Measurements from ENCODE around the gene GALNT9. TPM values are rescaled to one million over a fixed set of nuclear protein-coding genes. Genes with fewer than 3 reads are reported as not detected.

Gene GALNT9
- total RNA-seq, 4 donors from 2014 or later = 0.17 to 0.58 (median 0.46) TPM

- peaks cover 0 to 54% (median 0%) of the 10 kb centered on the region in 4 donors for H3K27me3 ChIP-seq
- no peaks in the 10 kb centered on the region for H3K4me1 ChIP-seq
- H3K4me3 ChIP-seq = no peak overlapping the region
- 79% methylated on average over 22 of the region's 22 CpGs for WGBS
- H3K36me3 ChIP-seq = no peaks in the 10 kb centered on the region
- peaks cover 0 to 4% (median 0%) of the 10 kb centered on the region in 4 donors for H3K9me3 ChIP-seq
- H3K27ac ChIP-seq (replicated peaks in 1 of 4) = no peak overlapping the region
- intact Hi-C loops (cut with DNase I) = no loop called here
- TF ChIP-seq POLR2AphosphoS5 (IDR thresholded peaks at IDR 0.05) (no peak), CTCF (IDR thresholded peaks at IDR 0.05) (no peak), POLR2A (IDR thresholded peaks at IDR 0.05; ENCODE audit: low read depth) (no peak), EP300 (IDR thresholded peaks at IDR 0.05) (no peak)
- DNase-seq (ENCODE audit: extremely low spot score) = no peak
Measured at GRCh38 chr12:132214891-132215290, 114.5 kb downstream of the GALNT9 start.

- TF ChIP-seq POLR2AphosphoS5 (IDR thresholded peaks at IDR 0.05) (no peak), EP300 (IDR thresholded peaks at IDR 0.05) (no peak), POLR2A (IDR thresholded peaks at IDR 0.05; ENCODE audit: low read depth) (no peak), CTCF (IDR thresholded peaks at IDR 0.05) (no peak)
- intact Hi-C loops (cut with DNase I) = no loop called here
- WGBS = 76% methylated on average over 4 of the region's 13 CpGs
Measured at GRCh38 chr12:132214161-132214476, 115.3 kb downstream of the GALNT9 start.

GRCh38 chr12:132213359-132214160, 115.8 kb downstream of the GALNT9 start:
- 88% methylated on average over 17 of the region's 26 CpGs for WGBS
- intact Hi-C loops (cut with DNase I) = no loop called here

More at GRCh38 chr12:132214161-132214476, 115.3 kb downstream of the GALNT9 start:
- Histone ChIP-seq H3K27ac (replicated peaks in 1 of 4) (no peak overlapping the region), H3K9me3 (peaks cover 0 to 5% (median 0%) of the 10 kb centered on the region in 4 donors), H3K36me3 (no peaks in the 10 kb centered on the region), H3K27me3 (peaks cover 0 to 46% (median 0%) of the 10 kb centered on the region in 4 donors), H3K4me3 (no peak overlapping the region), H3K4me1 (no peaks in the 10 kb centered on the region)
- no peak for DNase-seq (ENCODE audit: extremely low spot score)

GRCh38 chr12:132211816-132212215, 117.6 kb downstream of the GALNT9 start:
- WGBS = 97% methylated on average over 10 of the region's 17 CpGs
- TF ChIP-seq CTCF (IDR thresholded peaks at IDR 0.05) = no peak
- no peak for TF ChIP-seq EP300 (IDR thresholded peaks at IDR 0.05)
- no peak for TF ChIP-seq POLR2AphosphoS5 (IDR thresholded peaks at IDR 0.05)
- TF ChIP-seq POLR2A (IDR thresholded peaks at IDR 0.05; ENCODE audit: low read depth) = no peak
- no peaks in the 10 kb centered on the region for H3K4me1 ChIP-seq
- H3K36me3 ChIP-seq = no peaks in the 10 kb centered on the region
- intact Hi-C loops (cut with DNase I) = no loop called here
- no peak overlapping the region for H3K4me3 ChIP-seq
- peaks cover 0 to 46% (median 0%) of the 10 kb centered on the region in 4 donors for H3K27me3 ChIP-seq
- peaks cover 0 to 17% (median 7%) of the 10 kb centered on the region in 4 donors for H3K9me3 ChIP-seq
- no peak for DNase-seq (ENCODE audit: extremely low spot score)
- no peak overlapping the region for H3K27ac ChIP-seq (replicated peaks in 1 of 4)

More at GRCh38 chr12:132213359-132214160, 115.8 kb downstream of the GALNT9 start:
- TF ChIP-seq POLR2AphosphoS5 (IDR thresholded peaks at IDR 0.05) (no peak), POLR2A (IDR thresholded peaks at IDR 0.05; ENCODE audit: low read depth) (no peak), EP300 (IDR thresholded peaks at IDR 0.05) (no peak), CTCF (IDR thresholded peaks at IDR 0.05) (no peak)
- Histone ChIP-seq H3K27ac (replicated peaks in 1 of 4) (no peak overlapping the region), H3K27me3 (peaks cover 0 to 46% (median 0%) of the 10 kb centered on the region in 4 donors), H3K4me1 (no peaks in the 10 kb centered on the region), H3K36me3 (no peaks in the 10 kb centered on the region), H3K9me3 (peaks cover 0 to 11% (median under 1%) of the 10 kb centered on the region in 4 donors), H3K4me3 (no peak overlapping the region)
- no peak for DNase-seq (ENCODE audit: extremely low spot score)
